Esophagus squamous epithelium (tissue), 4 donors: ENCODE results near the gene GABRG3.

Experiments
- CTCF ChIP-seq, 6 experiments: fragments of 450-650 bp in 4 of 6; fragments of 200-600 bp in 2 of 6; sonication (generic) in 2 of 6; IDR thresholded peaks; one replicate each; pipeline ENCODE4 v1.5.1; 2016 to 2019; ENCODE audit warnings: antibody characterized with exemption in 6 of 6, mild to moderate bottlenecking in 4 of 6, moderate library complexity in 4 of 6
- POLR2A ChIP-seq, 4 donors: fragments of 450-650 bp; IDR thresholded peaks; one replicate each; pipeline ENCODE4 v1.6.1; 2017; ENCODE audit warnings: antibody characterized with exemption in 4 of 4, mild to moderate bottlenecking in 4 of 4, moderate library complexity in 3 of 4

GRCh38 chr15:27583651-27584050 is 612.7 kb downstream of the GABRG3 start:
- no peak for TF ChIP-seq CTCF (IDR thresholded peaks at IDR 0.05)
- TF ChIP-seq POLR2A (IDR thresholded peaks at IDR 0.05), result no peak
